C4-2B (cell line): Measurements from ENCODE around the gene FBLN5.
A peak's percentile ranks its signal among the peaks of the same experiment; 100 is the strongest.

Experiments
- H3K27ac ChIP-seq: fragments of 450-650 bp; 2 replicates; pipeline ENCODE4 v1.5.1; 2017
- ZFX ChIP-seq: fragments of 450-650 bp; IDR thresholded peaks from 2 replicates; pipeline ENCODE4 v1.6.1; 2017
- TF ChIP-seq, protein P1 (sequence below): fragments of 450-650 bp; conservative IDR thresholded peaks from 2 replicates; pipeline ENCODE4 v1.5.1; 2017; ENCODE audit warnings: mild to moderate bottlenecking

FBLN5 gene

DNA sequence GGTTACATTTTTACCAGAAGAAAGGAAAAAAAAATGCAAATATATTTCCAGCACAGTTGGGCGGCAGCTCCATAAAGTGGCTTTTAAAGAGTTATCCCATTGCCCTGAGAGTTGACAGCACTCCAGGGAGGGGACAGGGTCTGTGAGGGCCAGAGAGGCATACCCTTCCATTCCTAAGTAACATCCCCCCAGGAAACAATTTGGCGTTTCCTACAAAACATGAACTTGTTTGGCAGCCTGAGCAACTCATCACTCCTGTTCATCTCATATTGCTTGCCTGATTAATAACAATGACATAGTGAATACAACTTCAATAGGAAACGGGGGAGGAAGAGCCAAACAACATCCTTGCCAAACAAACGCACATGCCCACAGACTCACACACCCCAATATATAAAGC lies 103.5 kb downstream of the FBLN5 start:
- H3K27ac ChIP-seq, result no peak overlapping the region
- TF ChIP-seq, protein P1, sequence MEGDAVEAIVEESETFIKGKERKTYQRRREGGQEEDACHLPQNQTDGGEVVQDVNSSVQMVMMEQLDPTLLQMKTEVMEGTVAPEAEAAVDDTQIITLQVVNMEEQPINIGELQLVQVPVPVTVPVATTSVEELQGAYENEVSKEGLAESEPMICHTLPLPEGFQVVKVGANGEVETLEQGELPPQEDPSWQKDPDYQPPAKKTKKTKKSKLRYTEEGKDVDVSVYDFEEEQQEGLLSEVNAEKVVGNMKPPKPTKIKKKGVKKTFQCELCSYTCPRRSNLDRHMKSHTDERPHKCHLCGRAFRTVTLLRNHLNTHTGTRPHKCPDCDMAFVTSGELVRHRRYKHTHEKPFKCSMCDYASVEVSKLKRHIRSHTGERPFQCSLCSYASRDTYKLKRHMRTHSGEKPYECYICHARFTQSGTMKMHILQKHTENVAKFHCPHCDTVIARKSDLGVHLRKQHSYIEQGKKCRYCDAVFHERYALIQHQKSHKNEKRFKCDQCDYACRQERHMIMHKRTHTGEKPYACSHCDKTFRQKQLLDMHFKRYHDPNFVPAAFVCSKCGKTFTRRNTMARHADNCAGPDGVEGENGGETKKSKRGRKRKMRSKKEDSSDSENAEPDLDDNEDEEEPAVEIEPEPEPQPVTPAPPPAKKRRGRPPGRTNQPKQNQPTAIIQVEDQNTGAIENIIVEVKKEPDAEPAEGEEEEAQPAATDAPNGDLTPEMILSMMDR, result no peak
- TF ChIP-seq ZFX, result no peak

DNA sequence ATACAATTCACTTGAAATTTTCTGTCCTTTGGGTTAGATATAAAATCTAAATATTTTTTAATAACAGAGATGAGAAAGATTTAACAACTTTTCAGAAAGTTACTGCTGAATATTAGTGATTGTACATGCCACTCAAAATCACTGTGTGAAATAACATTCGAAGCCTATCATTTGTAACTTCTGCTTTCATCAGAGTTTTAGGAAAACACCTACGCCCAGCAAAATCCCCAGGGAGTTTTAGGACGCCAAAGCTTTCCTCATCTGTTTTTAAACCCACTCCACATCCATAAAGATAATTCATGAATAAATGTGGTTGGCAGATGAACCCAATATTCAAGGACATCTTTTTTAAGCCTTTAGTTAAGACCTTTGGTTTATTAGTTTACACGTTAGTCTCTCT lies 104.1 kb downstream of the FBLN5 start:
- H3K27ac ChIP-seq, result no peak overlapping the region
- TF ChIP-seq, protein P1, result no peak
- no peak for TF ChIP-seq ZFX

DNA sequence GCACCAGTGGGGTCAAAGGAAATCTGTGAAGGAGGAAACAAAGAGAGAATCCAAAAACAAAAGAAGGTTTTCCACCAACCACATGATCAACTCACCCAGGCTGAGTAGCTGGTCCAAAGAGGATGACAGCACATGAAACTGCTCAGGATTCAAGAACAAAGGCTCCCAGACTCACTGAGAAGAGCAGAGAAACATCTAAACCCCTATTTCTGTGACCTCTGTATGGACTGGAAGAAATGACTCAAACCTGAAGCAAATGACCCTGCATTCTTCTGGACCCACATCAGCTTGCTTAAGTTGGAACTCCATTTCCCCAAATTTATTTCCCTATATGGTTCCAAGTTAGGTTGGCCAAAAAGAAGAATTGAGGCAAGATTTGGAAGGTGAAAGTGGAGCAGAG lies 106.4 kb downstream of the FBLN5 start:
- H3K27ac ChIP-seq, result no peak overlapping the region
- no peak for TF ChIP-seq ZFX

DNA sequence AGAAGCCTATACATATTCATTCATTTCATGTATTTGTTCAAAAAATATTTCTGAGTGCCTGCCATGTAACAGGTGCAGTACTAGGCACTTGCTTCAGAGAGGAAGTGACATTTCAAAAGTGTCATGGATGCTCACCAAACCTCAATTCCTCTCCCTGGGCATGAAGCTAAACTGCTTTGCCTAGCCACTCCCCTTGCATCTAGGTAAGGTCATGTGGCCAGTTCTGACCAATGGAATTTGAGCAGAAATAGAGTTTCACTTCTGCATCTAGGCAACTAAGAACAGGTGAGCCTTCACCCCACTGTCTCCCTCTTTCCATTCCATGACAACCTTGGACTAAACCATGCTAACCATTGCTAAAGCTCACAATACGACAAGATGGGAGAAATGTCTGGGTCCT lies 107.7 kb downstream of the FBLN5 start:
- TF ChIP-seq, protein P1, result no peak
- no peak for TF ChIP-seq ZFX
- no peak overlapping the region for H3K27ac ChIP-seq

DNA sequence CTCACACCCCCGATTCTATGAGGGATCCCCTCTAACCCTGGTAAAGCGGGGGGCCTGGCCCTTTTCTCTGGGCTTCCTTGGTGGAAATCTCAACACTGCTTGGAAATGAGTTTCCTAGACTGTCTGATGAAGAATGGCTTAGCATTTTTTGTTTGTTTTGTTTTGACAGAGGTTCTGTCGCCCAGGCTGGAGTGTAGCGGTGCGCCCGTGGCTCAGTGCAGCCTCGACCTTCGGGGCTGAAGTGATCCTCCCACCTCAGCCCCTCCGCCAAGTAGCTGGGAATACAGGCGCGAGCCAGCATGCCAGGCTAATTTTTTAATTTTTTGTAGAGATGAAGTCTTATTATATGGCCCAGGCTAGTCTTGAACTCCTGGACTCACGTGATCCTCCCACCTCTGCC lies 110.4 kb downstream of the FBLN5 start:
- peak overlapping the region; percentile 95 for H3K27ac ChIP-seq
- TF ChIP-seq, protein P1, result no peak
- TF ChIP-seq ZFX, result no peak

DNA sequence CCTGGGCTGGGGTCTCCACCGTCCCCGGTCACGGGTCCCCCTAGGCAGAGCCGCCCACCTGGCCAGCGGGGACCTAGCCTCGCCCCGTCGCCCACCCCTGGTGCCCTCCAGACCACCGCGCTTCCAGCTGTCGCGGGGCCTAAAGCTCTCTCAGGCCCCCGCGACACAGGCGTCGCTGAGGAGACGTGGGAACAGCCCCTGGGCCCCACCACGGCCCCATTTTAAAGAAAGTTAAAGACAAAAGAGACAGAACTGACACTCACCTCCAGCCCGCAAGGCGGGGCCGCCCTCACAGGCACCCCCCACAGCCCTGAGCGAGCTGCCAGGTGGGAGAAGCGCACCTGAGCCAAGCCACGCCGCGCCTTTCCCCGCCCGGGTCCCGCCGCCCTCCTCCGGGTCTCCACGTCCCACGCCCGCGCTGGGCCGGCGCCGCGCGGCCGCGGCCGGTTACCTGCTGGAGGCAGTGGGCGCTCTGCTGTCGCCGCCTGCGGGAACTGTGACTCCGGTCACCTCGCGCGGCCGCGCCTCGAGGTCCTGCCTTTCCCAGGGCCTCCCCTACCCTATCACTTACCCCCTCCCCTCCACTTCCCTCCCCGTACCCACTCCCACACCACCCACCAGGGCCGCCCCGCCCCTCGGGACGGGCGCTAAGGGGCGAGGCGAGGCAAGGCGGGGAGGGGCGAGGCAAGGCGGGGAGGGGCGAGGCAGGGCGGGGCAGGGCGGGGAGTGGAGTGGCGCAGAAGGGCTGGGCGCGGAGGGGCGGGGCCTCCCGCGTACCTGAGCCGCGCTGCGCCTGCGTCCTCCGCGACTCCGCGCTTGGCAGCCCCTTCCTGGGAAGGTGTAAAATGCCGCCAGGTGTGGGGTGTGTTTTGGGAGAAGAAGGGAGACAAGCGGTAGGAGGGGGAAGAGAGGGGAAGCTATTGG lies 111.3 kb downstream of the FBLN5 start:
- peak; percentile 65 for TF ChIP-seq ZFX
- TF ChIP-seq, protein P1, result peak; percentile 42
- peak overlapping the region; percentile 95 for H3K27ac ChIP-seq

DNA sequence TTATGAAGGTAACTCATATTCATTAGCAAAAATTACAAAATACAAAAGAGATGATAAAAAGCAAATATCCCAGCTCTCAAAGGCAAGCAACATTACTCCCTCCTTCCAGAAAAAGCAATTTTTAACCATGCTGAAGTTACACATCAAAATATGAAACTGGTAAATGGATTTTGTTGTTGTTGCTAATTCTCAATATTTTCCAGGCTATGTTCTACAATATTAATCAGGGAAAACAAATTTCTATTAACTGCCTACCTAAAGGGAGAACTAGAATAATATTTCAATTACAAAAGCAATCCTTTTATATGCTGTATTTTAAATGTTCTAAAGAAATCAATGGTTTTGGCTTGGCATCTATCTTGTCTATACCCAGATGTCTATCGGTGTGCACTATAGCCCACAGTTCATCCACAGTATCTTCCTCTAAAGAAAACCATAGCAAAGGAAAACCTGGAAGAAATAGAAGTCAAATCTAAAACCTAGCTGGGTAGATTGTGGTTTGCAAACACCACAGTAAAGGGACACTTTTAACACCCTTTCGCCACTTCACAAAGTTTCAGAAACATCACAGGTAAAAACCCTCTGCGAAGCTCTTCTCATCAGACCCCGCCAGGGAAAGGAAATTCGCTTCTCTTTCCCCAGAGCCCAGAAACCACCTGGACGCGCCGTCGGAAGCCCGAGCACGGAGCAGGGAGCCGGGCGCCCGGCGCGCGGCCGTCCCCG lies 112.1 kb downstream of the FBLN5 start:
- H3K27ac ChIP-seq, result peak overlapping the region; percentile 95
- TF ChIP-seq, protein P1, result no peak
- no peak for TF ChIP-seq ZFX
